Calu3 (cell line): ENCODE measurements around the gene VPS54. TPM values are rescaled to one million over a fixed set of nuclear protein-coding genes. Genes with fewer than 3 reads are reported as not detected.
A peak's percentile ranks its signal among the peaks of the same experiment; 100 is the strongest.

ENCODE experiments used
- BruUV-seq: library from RNA; stranded (reverse); fragments of 400-500 nt; replicated peaks from 2 replicates; lab custom pipeline; 2021; lab: Mats Ljungman, UMichigan
- CTCF ChIA-PET: fragments of 300-600 bp; sonication (Branson Sonifier 250); formaldehyde crosslinking; loops from one replicate; lab custom pipeline; 2022; ENCODE audit warnings: antibody characterized with exemption; lab: Charles Lee
- DNase-seq: peaks from one replicate; pipeline ENCODE4 v3.0.0; 2022
- H3K27ac Mint-ChIP-seq: one replicate; pipeline ENCODE4 v1.8.0; 2022; ENCODE audit warnings: mixed read lengths; ENCODE audit not compliant: unreplicated experiment
- H3K27me3 Mint-ChIP-seq: one replicate; pipeline ENCODE4 v1.8.0; 2022; ENCODE audit warnings: mixed read lengths; ENCODE audit not compliant: unreplicated experiment
- H3K36me3 Mint-ChIP-seq: one replicate; pipeline ENCODE4 v1.8.0; 2022; ENCODE audit warnings: mild to moderate bottlenecking, moderate library complexity, mixed read lengths; ENCODE audit not compliant: insufficient read depth, unreplicated experiment
- H3K4me1 Mint-ChIP-seq: one replicate; pipeline ENCODE4 v1.8.0; 2022; ENCODE audit warnings: mild to moderate bottlenecking, low read depth, mixed read lengths; ENCODE audit not compliant: unreplicated experiment
- H3K4me3 Mint-ChIP-seq: one replicate; pipeline ENCODE4 v1.8.0; 2022; ENCODE audit warnings: mild to moderate bottlenecking, low read depth, moderate library complexity, mixed read lengths; ENCODE audit not compliant: unreplicated experiment
- H3K9me3 Mint-ChIP-seq: one replicate; pipeline ENCODE4 v1.8.0; 2022; ENCODE audit warnings: low read depth, mixed read lengths; ENCODE audit not compliant: unreplicated experiment
- intact Hi-C: fragments of 100-400 bp; cut with micrococcal nuclease; formaldehyde crosslinking; loops from one replicate; pipeline ENCODE4 v1.10.0; 2022; ENCODE audit not compliant: unreplicated experiment
- total RNA-seq: library from RNA; stranded (reverse); gene quantifications from 2 replicates; pipeline ENCODE4 v1.2.3, GENCODE V29; 2022
- TF ChIP-seq, protein P1 (sequence below): fragments of 200-600 bp; IDR thresholded peaks from one replicate; pipeline ENCODE4 v1.8.0; 2022; ENCODE audit warnings: antibody characterized with exemption; ENCODE audit not compliant: unreplicated experiment

Gene VPS54
- total RNA-seq, 1 experiment from 2014 or later = 11.7 TPM

- Mint-ChIP-seq H3K27ac (no peak overlapping the region), H3K4me1 (peaks cover 21% of the 10 kb centered on the region), H3K27me3 (no peaks in the 10 kb centered on the region), H3K9me3 (peaks cover 2% of the 10 kb centered on the region), H3K4me3 (no peak overlapping the region), H3K36me3 (peaks cover 30% of the 10 kb centered on the region)
- TF ChIP-seq, protein P1, sequence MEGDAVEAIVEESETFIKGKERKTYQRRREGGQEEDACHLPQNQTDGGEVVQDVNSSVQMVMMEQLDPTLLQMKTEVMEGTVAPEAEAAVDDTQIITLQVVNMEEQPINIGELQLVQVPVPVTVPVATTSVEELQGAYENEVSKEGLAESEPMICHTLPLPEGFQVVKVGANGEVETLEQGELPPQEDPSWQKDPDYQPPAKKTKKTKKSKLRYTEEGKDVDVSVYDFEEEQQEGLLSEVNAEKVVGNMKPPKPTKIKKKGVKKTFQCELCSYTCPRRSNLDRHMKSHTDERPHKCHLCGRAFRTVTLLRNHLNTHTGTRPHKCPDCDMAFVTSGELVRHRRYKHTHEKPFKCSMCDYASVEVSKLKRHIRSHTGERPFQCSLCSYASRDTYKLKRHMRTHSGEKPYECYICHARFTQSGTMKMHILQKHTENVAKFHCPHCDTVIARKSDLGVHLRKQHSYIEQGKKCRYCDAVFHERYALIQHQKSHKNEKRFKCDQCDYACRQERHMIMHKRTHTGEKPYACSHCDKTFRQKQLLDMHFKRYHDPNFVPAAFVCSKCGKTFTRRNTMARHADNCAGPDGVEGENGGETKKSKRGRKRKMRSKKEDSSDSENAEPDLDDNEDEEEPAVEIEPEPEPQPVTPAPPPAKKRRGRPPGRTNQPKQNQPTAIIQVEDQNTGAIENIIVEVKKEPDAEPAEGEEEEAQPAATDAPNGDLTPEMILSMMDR = no peak
- intact Hi-C loops = no loop called here
- no peak for DNase-seq
- CTCF ChIA-PET = no interaction called here
- no TSS peak for BruUV-seq
These were observed 144.8 kb downstream of the VPS54 start for GRCh38 chr2:63874204-63875130.

DNA sequence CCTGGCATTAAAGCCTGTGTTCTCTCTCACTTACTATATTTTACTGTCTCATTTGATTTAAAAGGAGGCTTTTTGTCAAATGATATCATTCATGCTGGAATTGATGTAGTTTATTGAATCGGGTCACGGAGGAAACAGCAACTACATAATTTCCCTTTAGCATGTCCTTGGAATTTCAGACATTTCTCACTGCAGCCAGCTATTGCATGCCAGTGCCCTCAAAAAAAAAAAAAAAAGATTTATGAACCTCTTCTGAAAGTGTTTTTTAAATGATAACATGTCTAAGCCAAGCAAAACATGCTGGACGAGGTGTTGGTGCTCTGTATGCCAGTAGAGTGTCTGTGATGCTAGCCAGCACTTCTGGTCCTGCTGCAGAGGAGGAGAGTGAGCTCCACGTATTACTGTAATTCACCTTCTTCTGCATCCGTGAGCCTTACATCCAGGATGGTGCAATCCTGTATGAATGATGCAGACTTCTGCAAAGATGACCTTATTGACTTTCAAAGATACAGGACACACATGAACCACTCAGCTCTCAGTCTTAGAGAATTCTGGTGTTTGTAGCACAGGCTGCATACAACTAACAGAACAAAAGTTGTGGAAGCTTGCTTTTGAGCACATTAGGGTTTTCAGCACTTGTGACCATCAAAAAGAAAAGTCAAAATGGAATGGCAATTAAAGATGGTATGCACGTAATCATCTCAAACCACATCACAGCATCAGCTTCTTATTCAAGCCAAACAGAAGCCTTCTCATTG lies 146.5 kb downstream of the VPS54 start:
- no TSS peak for BruUV-seq
- TF ChIP-seq, protein P1 = no peak
- H3K27me3 Mint-ChIP-seq = no peaks in the 10 kb centered on the region
- H3K4me1 Mint-ChIP-seq = peaks cover 21% of the 10 kb centered on the region
- H3K9me3 Mint-ChIP-seq = peaks cover 2% of the 10 kb centered on the region
- no peak for DNase-seq
- H3K27ac Mint-ChIP-seq = no peak overlapping the region
- H3K36me3 Mint-ChIP-seq = peaks cover 30% of the 10 kb centered on the region
- H3K4me3 Mint-ChIP-seq = no peak overlapping the region
- CTCF ChIA-PET = no interaction called here
- intact Hi-C loops = no loop called here

DNA sequence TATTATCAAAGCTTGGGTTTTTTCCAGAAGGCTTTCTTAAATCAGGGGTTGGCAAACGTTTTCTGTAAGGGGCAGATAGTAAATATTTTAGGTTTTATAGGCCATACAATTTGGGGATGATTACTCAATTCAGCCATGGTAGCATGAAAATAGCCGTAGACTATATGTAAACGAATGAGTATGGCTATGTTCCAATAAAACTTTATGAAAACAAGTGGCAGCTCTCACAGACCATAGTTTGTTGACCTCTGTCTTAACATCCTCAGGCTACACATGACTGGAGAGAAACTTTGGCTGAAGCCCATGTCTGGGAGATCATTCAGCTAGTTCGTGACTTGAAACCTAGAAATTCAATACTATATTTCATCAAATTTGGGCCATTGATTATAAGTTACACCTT lies 147.4 kb downstream of the VPS54 start:
- DNase-seq = no peak
- TF ChIP-seq, protein P1 = no peak
- Mint-ChIP-seq H3K27ac (peak overlapping the region; percentile 64), H3K4me1 (peaks cover 21% of the 10 kb centered on the region), H3K4me3 (no peak overlapping the region), H3K9me3 (peaks cover 2% of the 10 kb centered on the region), H3K27me3 (no peaks in the 10 kb centered on the region), H3K36me3 (peaks cover 30% of the 10 kb centered on the region)
- CTCF ChIA-PET = interaction anchor here (1.0 kb wide), 1 partner anchor 9 kb away, joined by 4 read pairs; no protein-coding TSS in a partner anchor
- intact Hi-C loops = no loop called here
- no TSS peak for BruUV-seq

DNA sequence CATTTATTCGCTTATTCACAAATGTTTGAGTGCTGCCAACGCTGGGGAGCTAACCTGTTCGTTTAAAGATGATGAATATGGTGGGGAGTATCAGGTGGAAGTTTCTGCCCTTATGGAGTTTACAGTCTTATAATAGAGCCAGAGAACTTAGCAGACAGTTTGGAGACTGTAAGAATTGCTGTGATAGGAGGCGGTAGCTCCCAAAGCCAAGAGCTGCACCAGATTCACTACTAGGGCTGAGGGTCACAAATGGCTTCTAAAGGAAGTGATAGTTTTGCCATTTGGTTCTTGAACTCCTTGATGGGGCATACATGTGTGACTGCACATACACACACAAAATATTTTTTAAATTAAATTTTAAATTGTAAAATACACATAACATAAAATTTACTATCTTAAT lies 148.5 kb downstream of the VPS54 start:
- H3K27ac Mint-ChIP-seq = peak overlapping the region; percentile 64
- H3K36me3 Mint-ChIP-seq = peaks cover 25% of the 10 kb centered on the region
- H3K27me3 Mint-ChIP-seq = no peaks in the 10 kb centered on the region
- CTCF ChIA-PET = interaction anchor here (1.0 kb wide), 1 partner anchor 8 kb away, joined by 4 read pairs; no protein-coding TSS in a partner anchor
- no peak for DNase-seq
- TF ChIP-seq, protein P1 = no peak
- peaks cover 29% of the 10 kb centered on the region for H3K4me1 Mint-ChIP-seq
- BruUV-seq = no TSS peak
- intact Hi-C loops = no loop called here
- peak overlapping the region; percentile 51 for H3K4me3 Mint-ChIP-seq
- H3K9me3 Mint-ChIP-seq = peaks cover 2% of the 10 kb centered on the region
